ENCODE data around the gene CFAP45. TPM values are rescaled to one million over a fixed set of nuclear protein-coding genes. Genes with fewer than 3 reads are reported as not detected.

CFAP45 gene
- total and polyA plus RNA-seq, 2 of the 8 experiments (the other 6 are each of a cell fraction or from before 2014, with no cell fraction given), result 0.05 TPM; not detected in 1

DNA sequence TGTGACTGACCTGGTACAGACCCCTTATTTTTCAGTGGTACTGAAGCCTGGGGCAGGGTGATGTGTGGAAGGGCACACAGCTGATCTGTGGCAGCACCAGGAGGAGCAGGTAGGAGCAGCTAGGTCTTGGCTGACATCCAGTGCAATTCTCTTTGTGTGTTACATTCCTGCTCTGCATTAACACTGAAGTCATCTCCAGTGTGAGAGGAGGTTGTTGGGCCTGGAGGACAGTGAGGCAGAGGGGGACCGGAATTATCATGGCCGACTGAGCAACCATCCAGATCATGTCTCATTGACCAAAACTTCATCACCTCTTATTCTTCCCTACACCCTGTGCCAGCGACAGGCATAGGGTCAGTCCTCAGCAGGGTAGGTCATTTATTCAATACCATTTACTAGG lies 71.8 kb downstream of the CFAP45 start:
- no peak for FAIRE-seq
- Histone ChIP-seq H3K36me3 (ENCODE audit: control insufficient read depth in 2 of 4, insufficient read depth in 4 of 4, low read length in 3 of 4) (no peaks in the 10 kb centered on the region), H3K14ac (ENCODE audit: insufficient read length) (no peak overlapping the region), H2BK120ac (replicated peaks; ENCODE audit: low read depth, low read length) (no peak overlapping the region), H3K27ac (ENCODE audit: low read depth, low read length) (no peak overlapping the region), H3K4ac (replicated peaks; ENCODE audit: insufficient read length, low read depth, low read length) (no peak overlapping the region), H3K4me1 (replicated peaks in 1 of 4; ENCODE audit: control insufficient read depth in 3 of 4, insufficient read depth in 4 of 4, low read length in 3 of 4) (peaks cover 0 to 4% (median 3%) of the 10 kb centered on the region in 4 experiments; a peak in 1 of 7 replicates), H3K4me3 (ENCODE audit: extremely low read depth in 1 of 4, insufficient read depth in 2 of 4, low read depth in 3 of 4, low read length in 4 of 4) (no peak overlapping the region), H3K27me3 (replicated peaks in 1 of 4; ENCODE audit: control insufficient read depth in 3 of 4, extremely low read depth in 1 of 4, insufficient read depth in 3 of 4, low read length in 3 of 4) (peaks cover 0 to 6% (median 1%) of the 10 kb centered on the region in 4 experiments; a peak in 4 of 7 replicates), H3K56ac (replicated peaks; ENCODE audit: insufficient read length, low read depth, low read length) (no peak overlapping the region), H2BK5ac (ENCODE audit: low read depth, low read length) (no peak overlapping the region), H2BK15ac (ENCODE audit: low read length) (no peak overlapping the region), H3K18ac (ENCODE audit: extremely low read depth, low read length) (no peak overlapping the region), H2BK12ac (ENCODE audit: low read depth, low read length) (no peak overlapping the region), H2BK20ac (ENCODE audit: low read length) (no peak overlapping the region), H3K9me3 (ENCODE audit: insufficient read depth in 2 of 2, low read depth in 1 of 2, low read length in 1 of 2) (no peaks in the 10 kb centered on the region), H3K4me2 (ENCODE audit: insufficient read depth in 1 of 2, low read depth in 2 of 2, low read length in 2 of 2) (no peak overlapping the region), H2AK5ac (ENCODE audit: low read depth, low read length) (no peak overlapping the region), H4K8ac (ENCODE audit: extremely low read depth, insufficient read depth, low read length) (no peak overlapping the region), H4K91ac (replicated peaks; ENCODE audit: insufficient read length, low read length) (no peak overlapping the region), H3K79me2 (ENCODE audit: control insufficient read depth in 1 of 2, insufficient read depth in 2 of 2, low read length in 2 of 2) (no peaks in the 10 kb centered on the region), H3K23ac (ENCODE audit: insufficient read length) (no peak overlapping the region), H4K20me1 (replicated peaks in 1 of 2; ENCODE audit: control insufficient read depth in 1 of 2, insufficient read depth in 2 of 2, low read length in 2 of 2) (no peaks in the 10 kb centered on the region), H3K9ac (replicated peaks in 1 of 4; ENCODE audit: extremely low read depth in 1 of 4, low read depth in 3 of 4, low read length in 3 of 4) (no peak overlapping the region), H2AFZ (ENCODE audit: low read length) (no peak overlapping the region), H3K79me1 (ENCODE audit: low read depth, low read length) (no peaks in the 10 kb centered on the region), H3K23me2 (ENCODE audit: low read depth, low read length) (no peaks in the 10 kb centered on the region), H4K5ac (ENCODE audit: insufficient read length, low read depth, low read length) (no peak overlapping the region)
- POLR2A ChIA-PET (ENCODE audit: partially characterized antibody), result no interaction called here
- 82% methylated on average over 3 of the region's 3 CpGs; no CpG with 5 or more reads in 1 of the 2 experiments for WGBS, 2 experiments (ENCODE audit: extremely low coverage in 1 of 2, insufficient coverage in 1 of 2, insufficient read length in 1 of 2, insufficient replicate concordance in 2 of 2, low coverage in 1 of 2, low lambda C conversion rate in 2 of 2, missing lambda C conversion rate in 1 of 2)
- no peak for DNase-seq (ENCODE audit: low read depth in 1 of 2, low spot score in 2 of 2)
- CTCF ChIA-PET (ENCODE audit: partially characterized antibody), result interaction anchor here (0.9 to 11.2 kb wide), 19 partner anchors 7 to 174 kb away, joined by 3 to 175 read pairs (median 5); partner anchors contain the start of gene FCRL6
- TF ChIP-seq RNF2 (IDR thresholded peaks at IDR 0.05; ENCODE audit: borderline replicate concordance, low read depth, low read length, missing control alignments, poor library complexity, severe bottlenecking), result no peak
- no peak for TF ChIP-seq NRF1 (IDR thresholded peaks at IDR 0.05; ENCODE audit: low read depth, low read length)
- no peak for TF ChIP-seq TCF12 (IDR thresholded peaks at IDR 0.05; ENCODE audit: low read depth, low read length)
- no peak for TF ChIP-seq GABPA (IDR thresholded peaks at IDR 0.05; ENCODE audit: borderline replicate concordance, insufficient read depth, low read length)
- TF ChIP-seq FOSL1 (IDR thresholded peaks at IDR 0.05; ENCODE audit: insufficient read depth, low read depth, low read length), result no peak
- TF ChIP-seq CBX5 (IDR thresholded peaks at IDR 0.05; ENCODE audit: low read depth, low read length), result no peak
- TF ChIP-seq CHD2 (IDR thresholded peaks at IDR 0.05; ENCODE audit: low read length), result no peak
- TF ChIP-seq EP300 (IDR thresholded peaks at IDR 0.05; ENCODE audit: borderline replicate concordance in 1 of 2, low read depth in 2 of 2, low read length in 2 of 2), result no peak
- TF ChIP-seq YY1 (IDR thresholded peaks at IDR 0.05; ENCODE audit: low read depth, low read length), result no peak
- TF ChIP-seq SAP30 (IDR thresholded peaks at IDR 0.05; ENCODE audit: insufficient read depth, insufficient replicate concordance, low read length), result no peak
- TF ChIP-seq CBX8 (IDR thresholded peaks at IDR 0.05; ENCODE audit: borderline replicate concordance, low read depth, low read length), result no peak

Measured in H1 (cell line).